Bronchial epithelial cell (primary cell): Measurements from ENCODE around the gene SMARCA4. TPM values are rescaled to one million over a fixed set of nuclear protein-coding genes. Genes with fewer than 3 reads are reported as not detected.

Experiments used
- DNase-seq: peaks from one replicate; pipeline ENCODE4 v3.0.0-alpha.2; 2010; ENCODE audit warnings: low read depth
- FAIRE-seq: peaks from 2 replicates; lab custom pipeline; 2011; peaks lifted over from hg19 to GRCh38; lab: Jason Lieb, UNC
- H3K27me3 ChIP-seq: 2 replicates; pipeline ENCODE4 v1.5.1; 2011; ENCODE audit warnings: low read length; ENCODE audit not compliant: control insufficient read depth, insufficient read depth
- H3K36me3 ChIP-seq: 2 replicates; pipeline ENCODE4 v1.5.1; 2011; ENCODE audit warnings: low read length; ENCODE audit not compliant: control insufficient read depth, insufficient read depth
- H3K4me3 ChIP-seq: 2 replicates; pipeline ENCODE4 v1.5.1; 2011; ENCODE audit warnings: mild to moderate bottlenecking, low read depth, low read length, control low read depth
- total RNA-seq: library from RNA; depleted of rRNA; stranded (reverse); fragments of >200 nt; gene quantifications from 2 replicates; pipeline ENCODE4 v1.2.1, GENCODE V29; 2014
- TF ChIP-seq, protein P1 (sequence below): IDR thresholded peaks from 2 replicates; pipeline ENCODE4 v1.5.1; 2011; ENCODE audit warnings: mild to moderate bottlenecking, moderate library complexity, low read length, control low read depth, inconsistent platforms; ENCODE audit not compliant: insufficient read depth, severe bottlenecking

SMARCA4 gene
- total RNA-seq, 1 donor from 2014 or later: 49.2 TPM

DNA sequence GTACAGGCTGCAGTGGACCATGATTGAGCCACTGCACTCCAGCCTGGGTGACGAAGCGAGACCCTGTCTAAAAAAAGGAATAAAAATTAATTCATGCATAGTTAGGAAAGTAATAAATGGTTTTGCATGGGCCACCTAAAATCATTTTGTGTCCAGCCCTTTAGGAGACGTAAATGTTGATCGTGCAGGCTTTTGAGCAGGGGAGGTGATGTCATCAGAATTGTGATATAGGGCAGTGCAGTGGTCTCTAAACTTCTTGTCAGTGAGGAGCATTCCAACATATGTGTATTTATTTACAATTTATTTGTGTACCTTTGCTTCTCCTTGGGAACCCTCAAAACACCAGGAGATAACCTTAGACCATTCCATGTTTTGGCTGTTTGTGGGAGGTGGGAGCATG lies 3.0 kb downstream of the SMARCA4 start:
- no peak overlapping the region for H3K4me3 ChIP-seq
- H3K36me3 ChIP-seq: peaks cover 2% of the 10 kb centered on the region
- FAIRE-seq (no peak), DNase-seq (no peak)
- H3K27me3 ChIP-seq: no peaks in the 10 kb centered on the region
- TF ChIP-seq, protein P1, sequence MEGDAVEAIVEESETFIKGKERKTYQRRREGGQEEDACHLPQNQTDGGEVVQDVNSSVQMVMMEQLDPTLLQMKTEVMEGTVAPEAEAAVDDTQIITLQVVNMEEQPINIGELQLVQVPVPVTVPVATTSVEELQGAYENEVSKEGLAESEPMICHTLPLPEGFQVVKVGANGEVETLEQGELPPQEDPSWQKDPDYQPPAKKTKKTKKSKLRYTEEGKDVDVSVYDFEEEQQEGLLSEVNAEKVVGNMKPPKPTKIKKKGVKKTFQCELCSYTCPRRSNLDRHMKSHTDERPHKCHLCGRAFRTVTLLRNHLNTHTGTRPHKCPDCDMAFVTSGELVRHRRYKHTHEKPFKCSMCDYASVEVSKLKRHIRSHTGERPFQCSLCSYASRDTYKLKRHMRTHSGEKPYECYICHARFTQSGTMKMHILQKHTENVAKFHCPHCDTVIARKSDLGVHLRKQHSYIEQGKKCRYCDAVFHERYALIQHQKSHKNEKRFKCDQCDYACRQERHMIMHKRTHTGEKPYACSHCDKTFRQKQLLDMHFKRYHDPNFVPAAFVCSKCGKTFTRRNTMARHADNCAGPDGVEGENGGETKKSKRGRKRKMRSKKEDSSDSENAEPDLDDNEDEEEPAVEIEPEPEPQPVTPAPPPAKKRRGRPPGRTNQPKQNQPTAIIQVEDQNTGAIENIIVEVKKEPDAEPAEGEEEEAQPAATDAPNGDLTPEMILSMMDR: no peak

GRCh38 chr19:10964903-10965302 lies 4.1 kb downstream of the SMARCA4 start:
- H3K36me3 ChIP-seq: peaks cover 2% of the 10 kb centered on the region
- TF ChIP-seq, protein P1: peak; percentile 7
- DNase-seq: no peak
- no peak for FAIRE-seq
- no peak overlapping the region for H3K4me3 ChIP-seq
- H3K27me3 ChIP-seq: no peaks in the 10 kb centered on the region

DNA sequence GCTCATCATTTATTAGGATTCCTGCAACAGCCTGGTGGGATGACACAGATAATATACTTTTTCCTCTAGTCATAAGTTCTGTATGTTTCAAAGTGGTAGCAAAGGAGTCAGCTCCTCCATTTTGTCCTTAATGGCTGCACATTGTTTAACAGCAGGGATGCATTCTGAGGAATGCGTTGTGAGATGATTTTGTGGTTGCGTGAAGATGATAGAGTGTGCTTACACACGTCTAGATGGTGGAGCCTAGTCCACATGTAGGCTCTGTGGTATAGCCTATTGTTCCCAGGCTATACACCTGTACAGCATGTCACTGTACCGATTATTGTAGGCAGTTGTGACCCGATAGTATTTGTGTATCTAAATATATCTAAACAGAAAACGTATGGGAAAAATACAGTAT lies 4.6 kb downstream of the SMARCA4 start:
- Histone ChIP-seq H3K27me3 (no peaks in the 10 kb centered on the region), H3K4me3 (no peak overlapping the region), H3K36me3 (peaks cover 2% of the 10 kb centered on the region)
- TF ChIP-seq, protein P1: no peak
- DNase-seq (no peak), FAIRE-seq (no peak)

- no peak for DNase-seq
- Histone ChIP-seq H3K27me3 (no peaks in the 10 kb centered on the region), H3K36me3 (peaks cover 2% of the 10 kb centered on the region), H3K4me3 (no peak overlapping the region)
- no peak for FAIRE-seq
- TF ChIP-seq, protein P1: no peak
These were observed 6.0 kb downstream of the SMARCA4 start for GRCh38 chr19:10966809-10967208.

- Histone ChIP-seq H3K27me3 (no peaks in the 10 kb centered on the region), H3K36me3 (peaks cover 2% of the 10 kb centered on the region), H3K4me3 (no peak overlapping the region)
- TF ChIP-seq, protein P1: peak; percentile 3
- FAIRE-seq (no peak), DNase-seq (no peak)
These were observed 7.8 kb downstream of the SMARCA4 start for GRCh38 chr19:10968527-10969135.
